ENCODE measurements around the gene HACD2.

HACD2 gene

DNA sequence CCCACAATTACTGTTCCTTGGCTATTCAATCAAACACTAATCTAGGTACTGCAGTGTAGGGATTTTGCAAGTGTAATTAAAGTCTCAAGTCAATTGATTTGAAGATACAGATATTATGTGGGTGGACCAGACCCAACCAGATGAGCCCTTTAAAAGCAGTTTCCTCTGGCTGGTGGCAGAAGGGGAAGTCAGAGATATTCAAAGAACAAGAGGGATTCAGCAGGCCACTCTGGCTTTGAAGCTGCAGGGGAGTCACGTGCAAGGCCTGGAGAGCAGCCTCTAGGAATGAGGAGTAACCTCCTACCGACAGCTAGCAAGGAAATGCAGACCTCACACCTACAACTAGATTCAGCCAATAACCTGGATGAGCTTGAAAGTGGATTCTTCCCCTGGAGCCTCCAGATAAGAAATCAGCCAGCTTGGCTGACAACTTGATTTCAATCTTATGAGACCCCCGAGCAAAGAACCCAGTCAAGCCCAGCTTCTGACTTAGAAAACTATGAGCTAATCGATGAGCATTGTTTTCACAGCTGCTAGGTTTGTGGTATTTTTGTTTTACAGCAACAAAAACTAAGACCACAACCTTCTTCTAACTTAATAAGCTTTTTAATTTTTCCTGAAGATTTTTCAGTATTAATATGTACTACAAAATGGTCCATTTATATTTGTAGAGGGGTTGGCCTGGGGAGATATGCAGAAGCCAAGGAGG, 13.4 kb downstream of the HACD2 start:
- no peak overlapping the region for H3K4me3 ChIP-seq (ENCODE audit: low read length)
- DNase-seq (ENCODE audit: low read depth): no peak
- TF ChIP-seq, protein P1, sequence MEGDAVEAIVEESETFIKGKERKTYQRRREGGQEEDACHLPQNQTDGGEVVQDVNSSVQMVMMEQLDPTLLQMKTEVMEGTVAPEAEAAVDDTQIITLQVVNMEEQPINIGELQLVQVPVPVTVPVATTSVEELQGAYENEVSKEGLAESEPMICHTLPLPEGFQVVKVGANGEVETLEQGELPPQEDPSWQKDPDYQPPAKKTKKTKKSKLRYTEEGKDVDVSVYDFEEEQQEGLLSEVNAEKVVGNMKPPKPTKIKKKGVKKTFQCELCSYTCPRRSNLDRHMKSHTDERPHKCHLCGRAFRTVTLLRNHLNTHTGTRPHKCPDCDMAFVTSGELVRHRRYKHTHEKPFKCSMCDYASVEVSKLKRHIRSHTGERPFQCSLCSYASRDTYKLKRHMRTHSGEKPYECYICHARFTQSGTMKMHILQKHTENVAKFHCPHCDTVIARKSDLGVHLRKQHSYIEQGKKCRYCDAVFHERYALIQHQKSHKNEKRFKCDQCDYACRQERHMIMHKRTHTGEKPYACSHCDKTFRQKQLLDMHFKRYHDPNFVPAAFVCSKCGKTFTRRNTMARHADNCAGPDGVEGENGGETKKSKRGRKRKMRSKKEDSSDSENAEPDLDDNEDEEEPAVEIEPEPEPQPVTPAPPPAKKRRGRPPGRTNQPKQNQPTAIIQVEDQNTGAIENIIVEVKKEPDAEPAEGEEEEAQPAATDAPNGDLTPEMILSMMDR (conservative IDR thresholded peaks at IDR 0.05; ENCODE audit: low read length): no peak

DNA sequence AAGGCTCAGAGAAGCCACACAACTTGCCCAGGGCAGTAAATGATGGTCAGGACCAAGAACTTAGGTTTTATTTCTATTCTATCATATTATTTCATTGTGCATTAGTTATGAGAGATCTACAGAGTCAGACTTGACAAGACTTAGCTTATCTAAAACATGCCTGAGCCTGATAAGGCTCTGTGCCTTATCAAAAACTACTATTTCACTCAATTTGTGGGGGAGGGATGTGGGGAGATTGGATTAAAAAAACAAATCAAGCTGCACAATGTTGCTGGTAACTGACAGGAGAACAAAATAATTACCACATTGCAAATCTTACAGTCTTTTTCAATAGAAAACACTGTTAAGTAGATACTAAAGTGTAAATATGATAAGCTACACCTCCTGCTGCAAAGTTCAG, 16.0 kb downstream of the HACD2 start:
- DNase-seq (ENCODE audit: low read depth): no peak
- TF ChIP-seq, protein P1 (conservative IDR thresholded peaks at IDR 0.05; ENCODE audit: low read length): no peak
- H3K4me3 ChIP-seq (ENCODE audit: low read length): no peak overlapping the region

DNA sequence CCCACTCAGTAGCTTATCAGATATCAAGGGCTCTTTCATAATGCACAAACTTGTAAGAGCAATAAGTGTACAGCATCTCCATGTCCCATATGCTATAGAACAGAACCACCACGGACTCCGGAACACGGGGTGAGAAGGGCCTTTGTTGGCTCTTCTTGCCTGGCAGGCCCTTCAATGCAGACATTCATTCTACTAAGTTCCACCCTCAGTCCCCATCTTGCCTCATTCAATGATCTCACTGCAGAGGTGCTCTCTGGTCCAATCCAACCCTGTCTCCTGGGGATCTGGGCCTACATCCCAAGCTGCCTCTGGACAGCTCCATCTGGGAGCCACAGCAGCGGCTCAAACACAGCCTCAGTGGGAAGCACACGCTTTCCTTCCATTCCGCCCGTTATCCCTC, 16.8 kb downstream of the HACD2 start:
- no peak for DNase-seq (ENCODE audit: low read depth)
- H3K4me3 ChIP-seq (ENCODE audit: low read length): no peak overlapping the region
- TF ChIP-seq, protein P1 (conservative IDR thresholded peaks at IDR 0.05; ENCODE audit: low read length): no peak

DNA sequence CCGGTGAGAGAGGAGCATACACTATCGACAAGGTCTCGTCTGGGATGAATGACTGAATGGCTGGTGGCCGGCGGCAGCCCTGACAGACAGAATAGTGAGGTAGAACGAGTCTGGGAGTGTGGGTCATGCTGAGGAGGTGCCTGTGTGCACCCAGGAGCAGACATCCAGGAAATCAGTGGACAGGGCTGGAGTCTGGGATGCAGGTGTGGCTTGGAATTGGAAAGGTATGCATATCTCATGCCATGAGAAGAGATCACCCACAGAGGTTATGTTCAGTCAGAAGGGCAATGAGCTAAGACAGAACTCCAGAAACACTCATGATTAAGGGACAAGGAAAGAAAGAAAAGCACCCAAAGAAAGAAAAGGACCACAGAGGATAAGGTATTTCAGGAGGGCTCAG, 20.8 kb downstream of the HACD2 start:
- TF ChIP-seq, protein P1 (conservative IDR thresholded peaks at IDR 0.05; ENCODE audit: low read length): no peak
- no peak for DNase-seq (ENCODE audit: low read depth)
- H3K4me3 ChIP-seq (ENCODE audit: low read length): no peak overlapping the region

DNA sequence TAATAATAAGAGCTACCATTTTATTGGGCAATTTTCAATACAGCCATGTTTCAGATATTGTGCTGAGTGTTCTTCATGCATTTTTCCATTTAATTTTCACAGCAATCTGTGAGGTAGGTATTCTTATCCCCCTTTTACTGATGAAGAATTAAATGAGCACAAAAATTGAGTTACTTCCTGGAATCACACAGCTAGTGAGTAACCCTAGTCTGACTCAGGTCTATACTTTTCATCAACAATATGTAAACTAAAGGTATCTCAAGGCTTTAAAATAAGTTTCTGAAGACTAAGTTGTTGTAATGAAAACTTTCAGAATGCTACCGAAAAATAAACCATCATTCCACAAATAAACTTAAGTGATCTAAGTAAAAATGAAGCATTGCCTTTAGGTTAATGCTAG, 22.3 kb downstream of the HACD2 start:
- no peak for DNase-seq (ENCODE audit: low read depth)
- TF ChIP-seq, protein P1 (conservative IDR thresholded peaks at IDR 0.05; ENCODE audit: low read length): no peak

DNA sequence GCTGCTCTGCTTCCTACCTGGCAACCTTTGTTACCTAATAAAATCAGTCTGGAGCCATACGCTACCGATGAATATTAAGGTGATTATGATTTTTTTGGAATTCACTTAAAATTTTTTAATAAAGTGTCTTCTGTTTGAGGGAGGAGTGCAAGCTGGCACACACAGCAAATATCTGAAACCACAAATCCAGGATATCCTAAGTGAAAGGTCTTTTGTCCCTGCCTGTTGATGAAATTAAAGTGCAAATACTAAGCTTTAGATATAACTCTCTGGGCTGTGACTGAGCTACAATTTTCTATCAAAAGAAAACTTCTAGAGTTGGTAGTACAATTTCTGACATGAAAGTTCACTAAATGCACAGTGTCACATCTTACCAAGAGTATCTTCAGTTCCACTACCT, 23.7 kb downstream of the HACD2 start:
- TF ChIP-seq, protein P1 (conservative IDR thresholded peaks at IDR 0.05; ENCODE audit: low read length): no peak
- H3K4me3 ChIP-seq (ENCODE audit: low read length): no peak overlapping the region
- DNase-seq (ENCODE audit: low read depth): no peak

More for the DNA sequence above, 22.3 kb downstream of the HACD2 start:
- no peak overlapping the region for H3K4me3 ChIP-seq (ENCODE audit: low read length)

DNA sequence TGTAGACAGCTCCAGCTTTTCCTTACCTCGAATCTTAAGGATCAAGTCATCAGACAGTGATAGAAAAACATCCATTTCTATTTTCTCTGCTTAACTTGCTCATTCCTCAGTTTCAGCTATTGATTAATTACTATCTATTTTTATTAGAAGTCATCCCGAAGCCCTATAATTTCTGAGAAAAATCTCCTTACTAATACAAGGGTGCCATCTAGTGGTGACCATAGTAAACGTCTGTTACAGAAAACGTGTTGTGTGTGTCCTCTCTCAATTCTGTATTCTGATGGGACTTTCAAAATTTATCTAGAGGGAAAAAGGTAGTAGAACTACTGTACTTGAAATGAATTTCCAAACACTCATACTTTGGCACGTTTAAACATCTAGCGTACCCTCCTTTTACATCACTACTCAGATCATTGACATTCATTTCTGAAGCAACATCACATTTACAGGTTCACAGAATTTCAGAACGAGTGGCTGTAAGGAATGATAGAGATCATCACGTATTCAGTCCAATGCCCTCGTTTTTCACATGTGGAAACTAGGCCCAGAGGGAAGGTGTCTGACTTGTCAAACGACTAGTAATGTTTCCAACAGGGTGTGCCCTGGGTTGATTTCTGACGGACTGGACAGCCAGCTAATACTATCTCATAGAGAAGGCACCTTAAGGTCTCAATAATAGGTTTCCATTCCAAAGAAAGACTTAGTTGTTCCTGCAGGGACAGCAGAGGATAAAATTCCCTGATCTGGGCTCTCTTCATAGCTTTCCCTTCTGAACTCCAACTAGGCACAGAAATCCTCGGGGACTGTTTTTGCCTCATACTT, 25.6 kb downstream of the HACD2 start:
- no peak overlapping the region for H3K4me3 ChIP-seq (ENCODE audit: low read length)
- TF ChIP-seq, protein P1 (conservative IDR thresholded peaks at IDR 0.05; ENCODE audit: low read length): peak; percentile 86
- peak; percentile 54 for DNase-seq (ENCODE audit: low read depth)
